OCI-LY7 (cell line): ENCODE data around the gene DFFB. TPM values are rescaled to one million over a fixed set of nuclear protein-coding genes. Genes with fewer than 3 reads are reported as not detected.

Experiments used
- BruUV-seq: library from RNA; stranded (reverse); fragments of 400-500 nt; replicated peaks from 2 replicates; lab custom pipeline; 2021; lab: Mats Ljungman, UMichigan
- CTCF ChIA-PET: fragments of 300-600 bp; sonication (Branson Sonifier 250); formaldehyde crosslinking; loops from one replicate; lab custom pipeline; 2022; ENCODE audit warnings: antibody characterized with exemption; ENCODE audit not compliant: unreplicated experiment; lab: Charles Lee
- POLR2A ChIA-PET: fragments of 300-600 bp; sonication (Branson Sonifier 250); formaldehyde crosslinking; loops from one replicate; lab custom pipeline; 2022; ENCODE audit warnings: antibody characterized with exemption; lab: Charles Lee
- DNase-seq: peaks from one replicate; pipeline ENCODE4 v3.0.0-alpha.2; 2015; ENCODE audit warnings: low spot score
- H2AFZ ChIP-seq: fragments of 200-600 bp; sonication (generic), shearing (Covaris generic); 2 replicates; pipeline ENCODE4 v1.6.1; 2014; ENCODE audit warnings: mild to moderate bottlenecking, antibody characterized with exemption, low read length, moderate library complexity
- H3K27ac ChIP-seq: fragments of 200-600 bp; sonication (generic); 2 replicates; pipeline ENCODE4 v1.5.1; 2014; ENCODE audit warnings: mixed run types, low read depth, mild to moderate bottlenecking, moderate library complexity, low read length, inconsistent platforms; ENCODE audit not compliant: poor library complexity, severe bottlenecking
- H3K36me3 ChIP-seq: fragments of 200-600 bp; sonication (generic); 2 replicates; pipeline ENCODE4 v1.6.1; 2014; ENCODE audit warnings: mild to moderate bottlenecking, antibody characterized with exemption, low read length, moderate library complexity, mixed read lengths; ENCODE audit not compliant: insufficient read depth
- H3K4me1 ChIP-seq: fragments of 200-600 bp; sonication (generic); 2 replicates; pipeline ENCODE4 v1.5.1; 2014; ENCODE audit warnings: mild to moderate bottlenecking, low read length; ENCODE audit not compliant: insufficient read depth, poor library complexity, severe bottlenecking
- H3K4me2 ChIP-seq: fragments of 200-600 bp; sonication (generic); 2 replicates; pipeline ENCODE4 v1.6.1; 2014; ENCODE audit warnings: mild to moderate bottlenecking, low read length
- H3K4me3 ChIP-seq: fragments of 200-600 bp; sonication (generic); 2 replicates; pipeline ENCODE4 v1.5.1; 2014; ENCODE audit warnings: mild to moderate bottlenecking, low read depth, low read length; ENCODE audit not compliant: poor library complexity, severe bottlenecking
- H3K79me2 ChIP-seq: fragments of 200-600 bp; sonication (generic); 2 replicates; pipeline ENCODE4 v1.6.1; 2016; ENCODE audit warnings: low read depth, mild to moderate bottlenecking, low read length, moderate library complexity, mixed read lengths; ENCODE audit not compliant: insufficient read depth
- H3K9me2 ChIP-seq: fragments of 200-600 bp; sonication (generic); 2 replicates; pipeline ENCODE4 v1.6.1; 2016; ENCODE audit warnings: mild to moderate bottlenecking, low read length, mixed read lengths; ENCODE audit not compliant: insufficient read depth
- H3K9me3 ChIP-seq: fragments of 200-600 bp; sonication (generic); 2 replicates; pipeline ENCODE4 v1.6.1; 2014; ENCODE audit warnings: mild to moderate bottlenecking, mixed run types, low read length, mixed read lengths
- H4K20me1 ChIP-seq: fragments of 200-600 bp; sonication (generic); 2 replicates; pipeline ENCODE4 v1.6.1; 2014; ENCODE audit warnings: mild to moderate bottlenecking, antibody characterized with exemption, low read length, moderate library complexity, mixed read lengths; ENCODE audit not compliant: insufficient read depth
- CTCF ChIP-seq: fragments of 200-600 bp; sonication (generic); conservative IDR thresholded peaks from 2 replicates; pipeline ENCODE4 v1.5.1; 2014; ENCODE audit warnings: mild to moderate bottlenecking, antibody characterized with exemption, low read length, moderate library complexity, mixed read lengths
- EZH2phosphoT487 ChIP-seq: fragments of 200-600 bp; sonication (generic); IDR thresholded peaks from 2 replicates; pipeline ENCODE4 v1.6.1; 2018; ENCODE audit warnings: low read depth, borderline replicate concordance, mild to moderate bottlenecking, mixed run types, antibody characterized with exemption, low read length, moderate library complexity, mixed read lengths
- intact Hi-C: fragments of 100-400 bp; cut with micrococcal nuclease; formaldehyde crosslinking; loops from one replicate; pipeline ENCODE4 v1.10.0; 2022; ENCODE audit not compliant: unreplicated experiment
- total RNA-seq, 2 experiments: library from RNA; depleted of rRNA in 1 of 2; stranded (reverse); fragments of >200 nt in 1 of 2; shearing (Covaris generic) in 1 of 2; gene quantifications; 2 replicates each; pipeline ENCODE4 v1.2.3, GENCODE V29; 2014 to 2022

DFFB gene
- total RNA-seq, 2 experiments from 2014 or later: 15.2 to 17.9 TPM

- H3K4me2 ChIP-seq: no peak overlapping the region
- peaks cover 28% of the 10 kb centered on the region for H3K79me2 ChIP-seq
- intact Hi-C loops: no loop called here
- TF ChIP-seq CTCF (no peak), EZH2phosphoT487 (no peak)
- no peak overlapping the region for H2AFZ ChIP-seq
- BruUV-seq: no TSS peak
- H3K4me1 ChIP-seq: peaks cover 9% of the 10 kb centered on the region
- H3K4me3 ChIP-seq: no peak overlapping the region
- CTCF ChIA-PET: no interaction called here
- no peaks in the 10 kb centered on the region for H3K9me3 ChIP-seq
- no peak overlapping the region for H3K27ac ChIP-seq
- H3K36me3 ChIP-seq: peaks cover 57% of the 10 kb centered on the region
- H4K20me1 ChIP-seq: peaks cover 6% of the 10 kb centered on the region; the same call in 1 of the 2 replicates
- POLR2A ChIA-PET: no interaction called here
- no peaks in the 10 kb centered on the region for H3K9me2 ChIP-seq
- no peak for DNase-seq
Observed at GRCh38 chr1:3851292-3851691, 6.0 kb upstream of the DFFB start.

- H4K20me1 ChIP-seq: peaks cover 7% of the 10 kb centered on the region; the same call in 1 of the 2 replicates
- no TSS peak for BruUV-seq
- ChIA-PET POLR2A (no interaction called here), CTCF (no interaction called here)
- H3K4me2 ChIP-seq: no peak overlapping the region
- H3K36me3 ChIP-seq: peaks cover 50% of the 10 kb centered on the region
- H3K4me3 ChIP-seq: no peak overlapping the region
- H3K4me1 ChIP-seq: peaks cover 9% of the 10 kb centered on the region
- H3K9me3 ChIP-seq: no peaks in the 10 kb centered on the region
- peaks cover 31% of the 10 kb centered on the region for H3K79me2 ChIP-seq
- no peaks in the 10 kb centered on the region for H3K9me2 ChIP-seq
- intact Hi-C loops: no loop called here
- no peak overlapping the region for H3K27ac ChIP-seq
- TF ChIP-seq CTCF (no peak), EZH2phosphoT487 (no peak)
- no peak for DNase-seq
- H2AFZ ChIP-seq: no peak overlapping the region
Observed at GRCh38 chr1:3852091-3852490, 5.2 kb upstream of the DFFB start.

GRCh38 chr1:3852711-3853485, 4.4 kb upstream of the DFFB start:
- peaks cover 34% of the 10 kb centered on the region for H3K79me2 ChIP-seq
- H3K4me2 ChIP-seq: no peak overlapping the region
- no peak for TF ChIP-seq EZH2phosphoT487
- no peak for TF ChIP-seq CTCF
- BruUV-seq: no TSS peak
- no peak overlapping the region for H2AFZ ChIP-seq
- CTCF ChIA-PET: no interaction called here
- H3K27ac ChIP-seq: no peak overlapping the region
- intact Hi-C loops: no loop called here
- H3K4me3 ChIP-seq: no peak overlapping the region
- H3K9me2 ChIP-seq: no peaks in the 10 kb centered on the region
- peaks cover 42% of the 10 kb centered on the region for H3K36me3 ChIP-seq
- H4K20me1 ChIP-seq: peaks cover 7% of the 10 kb centered on the region; the same call in 1 of the 2 replicates
- POLR2A ChIA-PET: no interaction called here
- no peak for DNase-seq
- no peaks in the 10 kb centered on the region for H3K9me3 ChIP-seq
- peaks cover 11% of the 10 kb centered on the region for H3K4me1 ChIP-seq
